ENCODE data around the gene GH1. TPM values are rescaled to one million over a fixed set of nuclear protein-coding genes. Genes with fewer than 3 reads are reported as not detected.
A peak's percentile ranks its signal among the peaks of the same experiment; 100 is the strongest.
"Not testable (repeated sequence)": the region's sequence is repeated elsewhere in the genome, so short reads cannot be mapped to it uniquely, and the experiment has no call there.

The GH1 gene
- total and polyA plus RNA-seq, 2 experiments from 2014 or later: not detected

GRCh38 chr17:63914471-63914870 is 4.2 kb downstream of the GH1 start:
- no peaks in the 10 kb centered on the region for H3K36me3 ChIP-seq
- H3K9me3 ChIP-seq (ENCODE audit: low read depth): no peaks in the 10 kb centered on the region
- H3K27me3 ChIP-seq: peaks cover 8% of the 10 kb centered on the region
- no peak for TF ChIP-seq CTCF (IDR thresholded peaks at IDR 0.05; ENCODE audit: low read depth, low read length)
- no peak for DNase-seq (ENCODE audit: low read depth in 1 of 2, low spot score in 1 of 2)
- no peak overlapping the region for H3K4me3 ChIP-seq
- H3K4me1 ChIP-seq (ENCODE audit: low read depth): no peaks in the 10 kb centered on the region
- H3K27ac ChIP-seq: no peak overlapping the region

- Histone ChIP-seq H3K4me1 (ENCODE audit: low read depth) (no peaks in the 10 kb centered on the region), H3K4me3 (no peak overlapping the region), H3K36me3 (no peaks in the 10 kb centered on the region), H3K27ac (no peak overlapping the region), H3K27me3 (peaks cover 8% of the 10 kb centered on the region), H3K9me3 (ENCODE audit: low read depth) (no peaks in the 10 kb centered on the region)
- peak; percentile 64 for TF ChIP-seq CTCF (IDR thresholded peaks at IDR 0.05; ENCODE audit: low read depth, low read length)
- DNase-seq (ENCODE audit: low read depth in 1 of 2, low spot score in 1 of 2): peak; percentile 19 to 48
These were observed 7.0 kb downstream of the GH1 start for GRCh38 chr17:63911657-63912100.

DNA sequence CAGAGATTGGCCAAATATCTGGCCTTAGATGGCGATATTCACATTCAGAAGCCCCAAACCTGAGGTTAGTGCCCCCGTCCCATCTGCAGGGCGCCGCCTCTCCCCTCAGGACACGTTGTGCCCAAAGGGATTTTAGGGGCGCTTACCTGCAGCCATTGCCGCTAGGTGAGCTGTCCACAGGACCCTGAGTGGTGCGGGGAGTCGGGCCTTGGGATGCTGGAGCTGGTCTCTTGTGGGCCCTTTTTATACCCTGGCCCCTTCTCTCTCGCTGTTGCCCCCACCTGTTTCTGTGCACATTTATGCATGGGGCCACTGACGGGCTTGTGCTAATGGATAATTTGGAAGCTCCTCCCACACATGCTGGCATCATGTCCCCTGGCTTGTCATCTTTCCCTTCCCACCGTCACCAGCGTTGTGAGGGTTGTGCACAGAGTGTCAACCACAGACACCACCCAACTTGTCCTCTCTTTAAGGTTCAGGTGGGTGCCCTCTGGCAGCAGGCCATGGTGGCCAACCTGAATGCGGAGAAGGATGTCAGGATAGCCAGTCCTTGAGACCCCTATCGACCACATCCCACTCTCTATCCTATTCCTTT is 7.5 kb downstream of the GH1 start, which contains the start of gene CSHL1:
Gene CSHL1, minus strand, starts transcription at position 218 of the 595 bp plus-strand sequence. Its CDS starts 62 bp downstream, at position 156.
- no peaks in the 10 kb centered on the region for H3K4me1 ChIP-seq (ENCODE audit: low read depth)
- no peak within 1 kb of the TSS for H3K4me3 ChIP-seq
- no peaks in the 10 kb centered on the region for H3K9me3 ChIP-seq (ENCODE audit: low read depth)
- TF ChIP-seq CTCF (IDR thresholded peaks at IDR 0.05; ENCODE audit: low read depth, low read length): no peak
- no peaks in the 10 kb centered on the region for H3K36me3 ChIP-seq
- no peak within 1 kb of the TSS for H3K27ac ChIP-seq
- peaks cover 8% of the 10 kb centered on the region for H3K27me3 ChIP-seq
- no peak for DNase-seq (ENCODE audit: low read depth in 1 of 2, low spot score in 1 of 2)

- Histone ChIP-seq H3K4me3 (no peak overlapping the region), H3K4me1 (ENCODE audit: low read depth) (no peaks in the 10 kb centered on the region), H3K27ac (no peak overlapping the region), H3K9me3 (ENCODE audit: low read depth) (no peaks in the 10 kb centered on the region), H3K27me3 (peaks cover 8% of the 10 kb centered on the region), H3K36me3 (no peaks in the 10 kb centered on the region)
- no peak for TF ChIP-seq CTCF (IDR thresholded peaks at IDR 0.05; ENCODE audit: low read depth, low read length)
- no peak for DNase-seq (ENCODE audit: low read depth in 1 of 2, low spot score in 1 of 2)
These were observed 8.5 kb downstream of the GH1 start for GRCh38 chr17:63910096-63910495.

DNA sequence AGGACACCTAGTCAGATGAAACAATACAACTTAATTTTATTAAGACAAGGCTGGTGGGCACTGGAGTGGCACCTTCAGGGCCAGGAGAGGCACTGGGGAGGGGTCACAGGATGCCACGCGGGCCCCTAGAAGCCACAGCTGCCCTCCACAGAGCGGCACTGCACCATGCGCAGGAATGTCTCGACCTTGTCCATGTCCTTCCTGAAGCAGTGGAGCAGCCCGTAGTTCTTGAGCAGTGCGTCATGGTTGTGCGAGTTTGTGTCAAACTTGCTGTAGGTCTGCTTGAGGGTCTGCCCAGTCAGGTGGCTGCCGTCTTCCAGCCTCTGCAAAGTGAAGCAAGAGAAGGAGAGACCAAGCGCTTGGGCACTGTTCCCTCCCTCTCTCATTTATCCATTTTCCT is 9.1 kb downstream of the GH1 start:
- H3K4me1 ChIP-seq (ENCODE audit: low read depth); DNase-seq (ENCODE audit: low read depth in 1 of 2, low spot score in 1 of 2); H3K9me3 ChIP-seq (ENCODE audit: low read depth); H3K36me3 ChIP-seq; H3K4me3 ChIP-seq; H3K27me3 ChIP-seq; H3K27ac ChIP-seq: not testable (repeated sequence)

DNA sequence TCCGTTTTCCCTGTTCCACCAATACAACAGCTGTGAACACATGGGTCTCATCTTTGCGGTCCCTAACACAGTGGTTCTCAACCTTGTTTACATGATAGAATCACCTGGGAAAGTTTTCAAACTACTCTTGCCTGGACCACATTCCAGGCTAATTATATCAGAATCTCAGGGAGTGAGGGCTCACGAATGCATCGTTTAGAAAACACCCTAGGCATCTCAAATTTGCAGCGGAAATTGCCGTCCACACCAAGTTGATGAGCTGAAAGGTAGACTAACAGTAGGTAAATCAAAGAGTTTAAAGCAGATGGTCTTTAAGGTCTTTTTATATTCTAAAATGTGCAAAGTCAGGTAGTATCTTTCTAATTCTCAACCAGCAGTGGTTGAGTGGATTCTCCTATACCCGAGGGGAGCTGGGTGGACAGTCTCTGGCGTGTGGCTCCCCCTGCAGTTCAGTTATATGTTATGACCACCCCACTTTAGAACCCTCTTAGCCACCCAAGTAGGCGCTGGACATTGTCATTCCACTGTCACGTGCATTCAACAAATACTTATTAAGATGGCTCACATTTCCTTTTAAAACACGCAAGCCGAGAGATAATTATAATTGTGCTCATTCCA is 11.4 kb downstream of the GH1 start:
- H3K4me3 ChIP-seq; H3K36me3 ChIP-seq; H3K27ac ChIP-seq; H3K4me1 ChIP-seq (ENCODE audit: low read depth); H3K27me3 ChIP-seq; H3K9me3 ChIP-seq (ENCODE audit: low read depth): not testable (repeated sequence)
- peak; percentile 9 to 66 for DNase-seq (ENCODE audit: low read depth in 1 of 2, low spot score in 1 of 2)

DNA sequence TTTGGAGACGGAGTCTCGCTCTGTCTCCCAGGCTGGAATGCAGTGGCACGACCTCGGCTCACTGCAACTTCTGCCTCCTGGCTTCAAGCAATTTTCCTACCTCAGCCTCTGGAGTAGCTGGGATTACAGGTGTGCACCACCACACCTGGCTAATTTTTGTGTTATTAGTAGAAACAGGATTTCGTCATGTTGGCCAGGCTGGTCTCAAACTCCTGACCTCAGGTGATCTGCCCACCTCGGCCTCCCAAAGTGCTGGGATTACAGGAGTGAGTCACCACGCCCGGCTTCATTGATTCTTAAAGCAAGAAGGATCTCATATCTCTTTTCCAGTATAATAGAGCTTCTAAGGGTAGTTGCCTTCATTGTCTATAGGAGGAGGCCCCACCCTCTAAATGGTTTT is 13.8 kb downstream of the GH1 start:
- H3K4me1 ChIP-seq (ENCODE audit: low read depth); H3K4me3 ChIP-seq: not testable (repeated sequence)

More for the DNA sequence above, 13.8 kb downstream of the GH1 start:
- H3K9me3 ChIP-seq (ENCODE audit: low read depth); H3K36me3 ChIP-seq; H3K27ac ChIP-seq; DNase-seq (ENCODE audit: low read depth in 1 of 2, low spot score in 1 of 2); H3K27me3 ChIP-seq: not testable (repeated sequence)

All from cardiac muscle cell (in vitro differentiated cells and primary cell).